KOPT-K1 (cell line): ENCODE results near the gene GOLGA1.

Experiments used
- H3K27ac ChIP-seq: fragments of 200-600 bp; sonication (generic); 2 replicates; pipeline ENCODE4 v1.5.1; 2016; ENCODE audit warnings: antibody characterized with exemption, mild to moderate bottlenecking, low read depth, low read length; ENCODE audit not compliant: poor library complexity, severe bottlenecking
- H3K36me3 ChIP-seq: fragments of 200-600 bp; sonication (generic); 2 replicates; pipeline ENCODE4 v1.5.1; 2017; ENCODE audit warnings: antibody characterized with exemption, mild to moderate bottlenecking, low read length, moderate library complexity; ENCODE audit not compliant: insufficient read depth
- H3K9me3 ChIP-seq: fragments of 200-600 bp; sonication (generic); 2 replicates; pipeline ENCODE4 v1.5.1; 2017; ENCODE audit warnings: antibody characterized with exemption, low read length, mild to moderate bottlenecking; ENCODE audit not compliant: insufficient read depth, poor library complexity, severe bottlenecking

The GOLGA1 gene

GRCh38 chr9:124908098-124908497, 32.8 kb downstream of the GOLGA1 start:
- no peaks in the 10 kb centered on the region for H3K9me3 ChIP-seq
- peaks cover 48% of the 10 kb centered on the region for H3K36me3 ChIP-seq
- no peak overlapping the region for H3K27ac ChIP-seq

- H3K27ac ChIP-seq: no peak overlapping the region
- no peaks in the 10 kb centered on the region for H3K9me3 ChIP-seq
- peaks cover 48% of the 10 kb centered on the region for H3K36me3 ChIP-seq
Measured at GRCh38 chr9:124906966-124907365, 33.9 kb downstream of the GOLGA1 start.

- peaks cover 63% of the 10 kb centered on the region for H3K36me3 ChIP-seq
- H3K27ac ChIP-seq: no peak overlapping the region
- H3K9me3 ChIP-seq: no peaks in the 10 kb centered on the region
Measured at GRCh38 chr9:124899845-124900244, 41.0 kb downstream of the GOLGA1 start.

- Histone ChIP-seq H3K27ac (no peak overlapping the region), H3K9me3 (no peaks in the 10 kb centered on the region), H3K36me3 (peaks cover 69% of the 10 kb centered on the region)
Measured at GRCh38 chr9:124897570-124898460, 43.1 kb downstream of the GOLGA1 start.

GRCh38 chr9:124894741-124895170, 46.1 kb downstream of the GOLGA1 start:
- no peak overlapping the region for H3K27ac ChIP-seq
- H3K36me3 ChIP-seq: peaks cover 72% of the 10 kb centered on the region
- no peaks in the 10 kb centered on the region for H3K9me3 ChIP-seq

GRCh38 chr9:124894035-124894740, 46.7 kb downstream of the GOLGA1 start:
- H3K27ac ChIP-seq: no peak overlapping the region
- no peaks in the 10 kb centered on the region for H3K9me3 ChIP-seq
- H3K36me3 ChIP-seq: peaks cover 72% of the 10 kb centered on the region

GRCh38 chr9:124890179-124890578, 50.7 kb downstream of the GOLGA1 start:
- peaks cover 78% of the 10 kb centered on the region for H3K36me3 ChIP-seq

GRCh38 chr9:124889006-124889405, 51.9 kb downstream of the GOLGA1 start:
- no peak overlapping the region for H3K27ac ChIP-seq
- peaks cover 80% of the 10 kb centered on the region for H3K36me3 ChIP-seq
- no peaks in the 10 kb centered on the region for H3K9me3 ChIP-seq

More at GRCh38 chr9:124890179-124890578, 50.7 kb downstream of the GOLGA1 start:
- Histone ChIP-seq H3K9me3 (no peaks in the 10 kb centered on the region), H3K27ac (no peak overlapping the region)

- no peaks in the 10 kb centered on the region for H3K9me3 ChIP-seq
- H3K36me3 ChIP-seq: peaks cover 70% of the 10 kb centered on the region
- H3K27ac ChIP-seq: no peak overlapping the region
Measured at GRCh38 chr9:124887832-124888231, 53.1 kb downstream of the GOLGA1 start.

GRCh38 chr9:124886866-124887492, 53.9 kb downstream of the GOLGA1 start:
- Histone ChIP-seq H3K36me3 (peaks cover 77% of the 10 kb centered on the region), H3K9me3 (no peaks in the 10 kb centered on the region), H3K27ac (no peak overlapping the region)

GRCh38 chr9:124886461-124886860, 54.4 kb downstream of the GOLGA1 start:
- H3K36me3 ChIP-seq: peaks cover 80% of the 10 kb centered on the region

GRCh38 chr9:124885551-124885950, 55.3 kb downstream of the GOLGA1 start:
- no peak overlapping the region for H3K27ac ChIP-seq
- no peaks in the 10 kb centered on the region for H3K9me3 ChIP-seq
- H3K36me3 ChIP-seq: peaks cover 80% of the 10 kb centered on the region

More at GRCh38 chr9:124886461-124886860, 54.4 kb downstream of the GOLGA1 start:
- no peak overlapping the region for H3K27ac ChIP-seq
- H3K9me3 ChIP-seq: no peaks in the 10 kb centered on the region

- H3K27ac ChIP-seq: no peak overlapping the region
Measured at GRCh38 chr9:124884376-124884775, 56.5 kb downstream of the GOLGA1 start.

GRCh38 chr9:124882231-124882630, 58.7 kb downstream of the GOLGA1 start:
- peaks cover 82% of the 10 kb centered on the region for H3K36me3 ChIP-seq
- no peak overlapping the region for H3K27ac ChIP-seq
- H3K9me3 ChIP-seq: no peaks in the 10 kb centered on the region

More at GRCh38 chr9:124884376-124884775, 56.5 kb downstream of the GOLGA1 start:
- H3K9me3 ChIP-seq: no peaks in the 10 kb centered on the region
- peaks cover 80% of the 10 kb centered on the region for H3K36me3 ChIP-seq

- no peak overlapping the region for H3K27ac ChIP-seq
Measured at GRCh38 chr9:124881138-124881743, 59.6 kb downstream of the GOLGA1 start.

More at GRCh38 chr9:124881138-124881743, 59.6 kb downstream of the GOLGA1 start:
- Histone ChIP-seq H3K36me3 (peaks cover 82% of the 10 kb centered on the region), H3K9me3 (no peaks in the 10 kb centered on the region)
